ENCODE measurements around the gene FNDC3B.

The FNDC3B gene

DNA sequence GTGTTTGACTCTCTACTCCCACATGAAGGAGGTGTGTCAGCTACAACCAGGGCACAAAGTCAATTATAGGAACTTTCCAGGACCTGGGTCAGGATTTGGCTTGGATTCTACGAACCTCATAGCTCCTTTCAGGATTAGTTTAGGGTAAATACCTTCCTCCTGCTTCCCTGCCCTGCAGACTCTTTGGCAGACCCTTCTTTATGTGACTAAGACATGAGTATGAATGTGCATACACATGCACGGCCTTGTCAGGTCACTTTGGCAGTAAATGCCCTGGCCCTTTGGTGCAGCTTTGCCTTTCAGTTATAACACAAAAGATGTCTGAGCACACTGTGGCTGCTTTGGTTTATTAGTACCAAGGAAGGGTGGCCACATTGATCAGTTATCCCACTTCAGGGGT lies 340.0 kb downstream of the FNDC3B start:
- DNase-seq: no peak

DNA sequence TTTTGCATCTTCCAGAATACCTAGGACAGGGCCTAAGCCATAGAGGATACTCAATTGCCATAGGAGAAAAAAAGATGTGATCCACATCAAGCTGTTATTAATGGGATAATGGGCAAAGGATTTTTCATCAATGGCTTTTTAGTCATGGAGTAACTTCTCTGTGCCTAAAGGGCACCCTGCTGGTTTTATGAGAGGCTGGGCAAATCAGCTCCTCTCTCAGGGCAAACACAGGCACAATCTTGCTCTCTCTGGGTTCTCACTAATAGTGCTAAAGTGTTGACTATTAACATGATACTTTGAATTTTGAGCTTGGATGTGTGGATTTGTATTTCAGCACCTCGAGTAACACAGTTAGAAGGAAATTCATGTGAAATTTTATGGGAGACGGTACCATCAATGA lies 341.3 kb downstream of the FNDC3B start:
- DNase-seq: no peak

DNA sequence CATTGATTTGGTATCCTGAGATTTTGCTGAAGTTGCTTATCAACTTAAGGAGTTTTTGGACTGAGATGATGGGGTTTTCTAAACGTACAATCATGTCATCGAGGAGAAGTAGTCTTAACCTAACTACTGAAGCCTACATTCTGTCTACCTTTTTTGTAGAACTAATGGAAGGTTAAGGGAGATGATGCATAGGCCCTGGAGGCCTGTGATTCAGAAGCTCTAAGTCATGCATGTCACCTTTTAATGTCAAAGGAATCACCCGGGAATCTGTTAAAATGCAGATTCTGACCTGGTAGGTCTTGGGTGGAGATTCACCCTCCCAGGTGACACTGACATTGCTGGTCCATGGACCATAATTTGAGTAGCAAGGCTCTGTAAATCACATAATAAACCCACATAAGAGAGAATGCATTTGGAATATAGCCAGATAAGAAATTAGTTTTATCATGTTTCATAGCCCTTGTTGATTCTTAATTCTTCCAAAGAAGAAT lies 344.0 kb downstream of the FNDC3B start:
- DNase-seq: no peak

- DNase-seq: no peak
Measured at GRCh38 chr3:172384836-172385235, 345.5 kb downstream of the FNDC3B start.

DNA sequence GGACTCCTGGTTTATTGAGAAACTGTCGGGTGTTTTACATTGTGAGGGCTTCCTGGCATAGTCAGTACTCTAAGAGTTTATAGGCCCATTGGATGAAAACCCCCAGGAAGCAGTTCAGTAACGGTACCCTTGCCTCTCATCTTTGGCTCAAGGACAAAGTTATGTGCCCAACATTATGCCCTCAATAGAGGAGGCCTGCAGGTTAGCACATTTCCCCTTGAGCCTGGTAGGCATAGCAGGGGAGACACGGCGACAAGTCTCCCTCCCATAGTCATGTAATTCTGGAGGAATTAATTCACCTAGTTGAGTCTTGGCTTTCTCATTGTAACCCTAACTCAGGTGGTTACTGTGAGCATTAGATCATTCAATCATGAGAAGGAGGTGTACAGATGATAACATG lies 348.4 kb downstream of the FNDC3B start:
- no peak for DNase-seq

DNA sequence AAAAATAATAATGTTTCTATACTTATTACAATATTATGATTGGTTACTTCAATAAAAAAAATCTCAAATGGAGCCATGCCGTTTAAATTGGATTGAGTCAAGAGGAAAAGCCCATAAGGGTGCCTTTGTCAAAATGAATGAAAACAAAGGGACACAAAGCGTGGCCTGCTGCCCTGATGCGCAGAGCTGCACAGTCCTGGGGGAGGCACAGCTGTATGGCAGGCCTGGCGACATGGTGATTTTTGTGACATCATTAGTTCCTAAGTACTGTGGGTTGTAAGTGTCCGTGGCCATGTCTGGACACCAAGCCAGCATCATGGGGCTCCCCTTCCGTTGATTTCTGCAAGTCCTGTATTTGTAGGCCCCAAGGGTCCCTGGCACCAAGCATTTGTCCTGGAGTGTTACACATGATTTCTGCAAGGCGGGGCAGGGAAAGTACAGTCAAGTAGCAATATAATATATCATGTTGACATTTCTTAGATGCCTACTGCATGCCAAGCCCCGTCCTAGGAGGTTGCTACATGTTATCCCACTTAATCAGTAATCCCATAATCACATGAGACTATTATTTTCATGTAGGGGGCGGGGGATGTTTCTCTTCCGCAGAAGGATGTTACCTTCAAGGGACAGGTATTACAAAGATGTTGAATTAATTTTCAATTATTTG lies 349.2 kb downstream of the FNDC3B start:
- no peak for DNase-seq

DNA sequence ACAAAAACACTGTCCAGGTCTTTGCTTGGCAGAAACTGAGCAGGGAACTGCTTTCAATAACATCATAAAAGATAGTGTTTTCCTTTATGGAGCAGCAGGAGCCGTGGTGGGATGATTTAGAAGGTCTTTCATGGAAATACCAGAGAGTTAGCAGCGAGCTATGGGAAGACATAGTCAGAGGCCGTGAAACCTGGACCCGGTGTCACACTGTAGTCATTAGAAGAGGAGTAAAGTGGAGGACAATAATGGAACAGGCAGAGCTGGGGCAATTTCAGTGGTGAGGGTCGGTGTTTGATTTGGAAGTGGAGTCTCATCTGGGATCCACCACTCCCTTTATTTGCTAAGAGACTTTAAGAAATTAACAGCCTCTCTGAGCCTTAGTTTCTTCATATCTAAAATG lies 351.4 kb downstream of the FNDC3B start:
- DNase-seq: no peak

GRCh38 chr3:172391592-172392302 lies 352.4 kb downstream of the FNDC3B start:
- DNase-seq: no peak

GRCh38 chr3:172394692-172395091 lies 355.3 kb downstream of the FNDC3B start:
- no peak for DNase-seq

DNA sequence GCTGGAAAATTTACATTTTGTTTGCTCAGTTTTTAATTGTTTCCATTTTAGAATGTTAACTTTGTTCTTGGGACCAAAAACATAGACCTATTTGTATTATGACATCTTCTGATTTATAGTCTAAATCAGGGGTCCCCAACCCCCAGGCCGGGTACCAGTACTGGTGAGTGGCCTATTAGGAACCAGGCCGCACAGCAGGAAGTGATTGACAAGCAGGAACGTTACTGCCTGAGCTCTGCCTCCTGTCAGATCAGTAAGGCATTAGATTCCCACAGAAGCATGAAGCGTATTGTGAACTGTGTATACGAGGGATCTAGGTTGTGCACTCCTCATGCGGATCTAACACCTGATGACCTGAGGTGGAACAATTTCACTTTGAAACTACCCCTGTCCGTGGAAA lies 357.0 kb downstream of the FNDC3B start:
- no peak for DNase-seq

- no peak for DNase-seq
Measured at GRCh38 chr3:172397716-172398405, 358.5 kb downstream of the FNDC3B start.

- DNase-seq: no peak
Measured at GRCh38 chr3:172398484-172398883, 359.1 kb downstream of the FNDC3B start.

- DNase-seq: no peak
Measured at GRCh38 chr3:172402090-172402489, 362.7 kb downstream of the FNDC3B start.

- no peak for DNase-seq
Measured at GRCh38 chr3:172402892-172403643, 363.7 kb downstream of the FNDC3B start.

DNA sequence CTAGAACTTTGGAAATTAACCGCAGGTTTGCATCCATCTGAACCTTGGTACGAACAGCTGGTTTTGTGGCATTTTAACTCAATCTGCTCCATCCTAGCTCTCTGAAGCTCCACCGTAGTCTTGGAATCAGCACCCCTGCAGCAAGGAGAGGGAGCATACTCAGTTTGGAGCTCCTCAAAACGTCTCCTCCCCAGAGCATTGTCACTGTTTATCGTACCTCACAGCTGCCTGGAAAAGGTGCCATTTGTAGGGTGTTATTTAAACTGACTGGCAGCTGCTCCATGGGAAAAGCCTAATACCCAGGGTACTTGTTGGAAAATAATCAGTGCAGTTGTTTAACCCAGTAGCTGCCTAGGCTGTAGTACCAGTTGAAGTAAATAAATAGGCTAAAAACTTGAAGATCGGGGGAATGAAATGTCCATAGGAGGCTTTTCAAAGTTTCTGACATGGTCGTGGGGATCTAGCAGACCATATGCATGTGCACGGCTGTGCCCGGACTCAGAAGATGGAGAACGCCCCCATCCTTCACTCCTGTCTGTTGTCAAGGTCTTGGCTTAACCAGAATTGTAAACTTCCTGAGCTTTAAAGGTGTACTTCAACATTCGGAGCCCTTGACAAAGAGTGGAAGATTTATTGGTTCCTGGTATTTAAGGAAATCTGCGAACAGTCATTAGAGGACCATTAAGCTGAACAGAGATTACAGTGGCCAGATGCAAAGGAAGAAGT lies 365.0 kb downstream of the FNDC3B start:
- DNase-seq: no peak

GRCh38 chr3:172405914-172406313 lies 366.5 kb downstream of the FNDC3B start:
- no peak for DNase-seq

- no peak for DNase-seq
Measured at GRCh38 chr3:172407872-172408271, 368.5 kb downstream of the FNDC3B start.

- no peak for DNase-seq
Measured at GRCh38 chr3:172410702-172411477, 371.5 kb downstream of the FNDC3B start.

DNA sequence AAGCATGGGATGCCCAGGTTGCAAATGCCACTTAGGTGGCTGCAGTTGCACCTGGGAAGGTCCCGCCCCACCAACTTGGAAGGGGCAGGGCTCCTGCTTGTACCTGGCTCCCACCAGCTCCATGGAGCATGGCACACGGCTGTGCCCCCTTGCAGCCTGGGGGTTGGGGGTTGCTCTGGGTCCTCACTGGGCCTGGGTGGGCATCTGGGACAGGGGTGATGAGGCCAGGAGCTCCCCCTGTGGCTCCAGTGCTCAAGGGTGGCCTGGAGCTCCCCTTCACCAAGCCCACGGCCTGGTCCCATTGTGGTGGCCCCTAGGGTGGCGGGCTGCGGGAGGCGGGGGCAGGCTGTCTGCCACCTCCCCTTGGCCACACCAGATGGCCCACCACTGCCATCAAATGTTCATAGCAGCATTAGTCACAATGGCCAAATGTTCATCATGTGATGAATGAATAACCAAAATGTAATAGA lies 372.1 kb downstream of the FNDC3B start:
- no peak for DNase-seq

GRCh38 chr3:172415323-172415722 lies 375.9 kb downstream of the FNDC3B start:
- no peak for DNase-seq

DNA sequence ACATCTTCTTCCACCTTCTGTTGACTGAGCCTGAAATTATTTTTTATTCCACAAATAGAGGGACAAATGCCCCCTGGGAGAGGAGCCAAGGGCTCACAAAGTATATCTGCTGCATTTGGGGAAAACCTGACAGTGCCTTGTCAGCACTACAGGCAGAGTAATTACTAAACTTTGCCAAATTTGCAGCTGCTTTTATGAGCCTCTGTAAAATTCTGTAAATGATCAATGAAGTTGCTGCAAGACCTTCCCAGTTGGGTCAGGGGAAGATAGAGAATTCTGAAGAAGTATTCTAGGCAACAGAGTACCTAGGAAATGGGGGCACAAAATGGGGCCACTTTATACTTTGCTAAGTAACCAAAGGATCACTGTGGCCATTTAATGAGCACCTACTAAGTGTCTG lies 398.3 kb downstream of the FNDC3B start:
- no peak for DNase-seq

DNA sequence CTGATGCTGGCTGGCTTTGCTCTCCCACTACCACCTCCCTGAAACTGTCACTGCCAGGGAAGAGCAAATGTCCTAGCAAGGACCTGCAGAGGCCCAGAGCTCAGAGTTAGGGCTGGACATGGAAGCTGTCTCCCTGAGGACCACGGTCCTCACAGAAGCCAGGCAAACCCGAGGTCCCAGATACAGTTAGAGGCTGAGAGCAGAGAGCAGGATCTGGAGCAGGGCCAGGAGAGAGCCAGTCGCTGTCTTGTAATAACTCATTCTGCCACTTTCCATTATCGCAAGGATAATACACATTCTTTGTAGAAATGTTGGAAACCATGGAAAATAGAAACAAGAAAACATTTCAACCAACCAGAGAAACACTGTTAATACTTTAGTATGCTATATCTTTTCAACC lies 398.8 kb downstream of the FNDC3B start:
- no peak for DNase-seq

Measured in activated T-cell treated with anti-CD3 and anti-CD28 coated beads, Interleukin-2, amount 50 U/mL, for 48 hours (primary cell).